ENCODE measurements around the gene LAIR2.

DNA sequence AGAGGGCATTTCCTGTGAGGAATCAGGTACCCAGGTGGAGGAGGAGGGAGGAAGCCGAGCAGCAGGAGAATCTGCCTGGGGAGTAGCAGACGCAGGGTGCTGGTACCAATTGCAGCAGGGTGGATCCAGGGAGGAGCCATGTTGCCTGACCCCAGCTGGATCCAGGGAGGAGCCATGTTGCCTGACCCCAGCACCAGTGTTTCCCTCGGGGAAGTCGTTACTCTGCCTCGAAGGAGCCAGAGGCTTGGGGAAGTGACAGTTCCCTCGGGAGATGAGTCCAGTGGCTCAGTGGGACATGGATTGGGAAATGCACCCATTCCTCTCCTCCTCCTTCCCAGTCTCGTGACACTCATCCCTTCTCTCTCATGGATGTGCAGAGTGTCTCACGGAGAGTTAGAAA lies 31.5 kb downstream of the LAIR2 start:
- TF ChIP-seq, protein P1, sequence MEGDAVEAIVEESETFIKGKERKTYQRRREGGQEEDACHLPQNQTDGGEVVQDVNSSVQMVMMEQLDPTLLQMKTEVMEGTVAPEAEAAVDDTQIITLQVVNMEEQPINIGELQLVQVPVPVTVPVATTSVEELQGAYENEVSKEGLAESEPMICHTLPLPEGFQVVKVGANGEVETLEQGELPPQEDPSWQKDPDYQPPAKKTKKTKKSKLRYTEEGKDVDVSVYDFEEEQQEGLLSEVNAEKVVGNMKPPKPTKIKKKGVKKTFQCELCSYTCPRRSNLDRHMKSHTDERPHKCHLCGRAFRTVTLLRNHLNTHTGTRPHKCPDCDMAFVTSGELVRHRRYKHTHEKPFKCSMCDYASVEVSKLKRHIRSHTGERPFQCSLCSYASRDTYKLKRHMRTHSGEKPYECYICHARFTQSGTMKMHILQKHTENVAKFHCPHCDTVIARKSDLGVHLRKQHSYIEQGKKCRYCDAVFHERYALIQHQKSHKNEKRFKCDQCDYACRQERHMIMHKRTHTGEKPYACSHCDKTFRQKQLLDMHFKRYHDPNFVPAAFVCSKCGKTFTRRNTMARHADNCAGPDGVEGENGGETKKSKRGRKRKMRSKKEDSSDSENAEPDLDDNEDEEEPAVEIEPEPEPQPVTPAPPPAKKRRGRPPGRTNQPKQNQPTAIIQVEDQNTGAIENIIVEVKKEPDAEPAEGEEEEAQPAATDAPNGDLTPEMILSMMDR (IDR thresholded peaks at IDR 0.05; ENCODE audit: low read length): no peak
- no peak for TF ChIP-seq EZH2 (optimal IDR thresholded peaks at IDR 0.05; ENCODE audit: low read depth, low read length)
